ENCODE results near the gene SLC30A9. TPM values are rescaled to one million over a fixed set of nuclear protein-coding genes. Genes with fewer than 3 reads are reported as not detected.

Gene SLC30A9
- polyA plus RNA-seq, 2 of the 4 experiments (the other 2 are of a cell fraction) = 28.7 to 57.6 TPM

DNA sequence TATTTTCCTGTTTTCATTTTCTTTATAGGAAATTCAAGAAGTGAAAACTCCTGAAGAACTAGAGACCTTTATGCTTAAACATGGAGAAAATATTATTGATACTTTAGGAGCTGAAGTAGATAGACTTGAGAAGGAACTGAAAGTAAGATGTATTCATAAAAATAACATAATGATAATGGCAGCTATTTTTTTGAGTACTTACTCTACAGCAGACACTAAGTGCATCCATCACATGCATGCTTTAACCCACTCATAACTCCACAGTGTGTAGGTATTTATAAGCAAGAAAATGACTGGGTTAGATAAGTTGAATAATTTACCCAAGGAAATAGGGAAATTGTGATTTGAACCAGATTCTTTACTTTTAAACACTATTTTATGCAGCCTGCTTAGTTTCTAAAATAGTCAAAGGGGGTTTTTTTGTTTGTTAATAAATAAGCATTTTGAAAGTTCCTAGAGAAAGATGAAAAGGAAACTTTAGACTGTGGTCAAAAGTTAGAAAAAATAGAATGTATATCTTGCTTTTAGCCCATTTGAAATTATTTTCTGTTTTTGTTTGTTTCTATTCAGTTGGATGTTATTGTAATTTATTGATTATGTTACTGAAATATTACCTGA lies 88.0 kb downstream of the SLC30A9 start:
- CTCF ChIA-PET = no interaction called here
- no peak for FAIRE-seq

DNA sequence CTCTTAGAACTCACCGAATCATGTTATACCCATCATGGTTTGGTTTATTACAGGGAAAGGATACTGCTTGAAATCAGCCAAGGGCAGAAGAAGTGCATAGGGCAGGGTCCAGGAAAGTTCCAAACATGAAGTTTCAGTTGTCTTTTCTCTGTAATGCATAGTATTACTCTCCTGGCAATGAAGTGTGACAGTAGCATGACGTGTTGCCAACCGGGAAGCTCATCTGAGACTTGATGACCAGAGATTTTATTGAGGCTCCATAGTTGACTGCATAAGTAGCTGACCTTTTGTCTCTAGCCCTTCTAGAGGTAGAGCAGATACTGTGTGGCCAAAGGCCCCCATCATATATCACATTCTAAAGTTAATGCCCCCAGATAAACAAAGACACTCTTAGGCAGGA lies 90.0 kb downstream of the SLC30A9 start:
- 98% methylated on average over 3 of the region's 3 CpGs for WGBS (ENCODE audit: missing lambda C conversion rate)
- no peak for ATAC-seq
- peaks cover 4% of the 10 kb centered on the region; the same call in 1 of the 3 replicates for H3K4me1 ChIP-seq

More for the DNA sequence above, 88.0 kb downstream of the SLC30A9 start:
- Histone ChIP-seq H3K4me2 (no peak overlapping the region), H3K4me1 (no peaks in the 10 kb centered on the region; the same call in 2 of the 3 replicates), H3K4me3 (no peak overlapping the region), H3K27ac (no peak overlapping the region), H3K9me3 (no peaks in the 10 kb centered on the region)
- POLR2A ChIA-PET = no interaction called here
- DNase-seq (ENCODE audit: low read depth in 1 of 2, low spot score in 1 of 2) (no peak), ATAC-seq (no peak)
- TF ChIP-seq CHD2 (IDR thresholded peaks at IDR 0.05; ENCODE audit: low read length, partially characterized antibody) = no peak

DNA sequence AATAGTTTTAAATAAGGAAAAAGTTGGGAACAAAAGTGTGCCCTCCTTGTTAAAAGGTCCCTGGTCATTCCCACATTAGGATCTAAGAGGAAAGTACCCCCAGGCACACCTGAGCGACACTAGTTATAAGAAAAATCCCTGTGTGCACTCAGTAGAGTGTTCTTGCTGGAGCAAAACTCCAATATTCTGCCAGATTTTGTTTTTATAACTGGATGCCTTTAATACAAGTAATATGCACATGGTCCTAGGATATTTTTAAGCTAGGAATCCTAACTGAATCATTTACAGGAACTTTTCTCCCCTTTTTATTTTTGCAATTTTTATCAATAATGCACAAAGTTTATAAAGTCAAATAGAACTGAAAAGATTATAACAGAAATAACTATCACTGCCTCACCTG lies 93.5 kb downstream of the SLC30A9 start:
- H3K27ac ChIP-seq = no peak overlapping the region
- ChIA-PET CTCF (no interaction called here), POLR2A (no interaction called here)
- DNase-seq (ENCODE audit: low read depth in 1 of 2, low spot score in 1 of 2) (no peak), FAIRE-seq (no peak), ATAC-seq (no peak)
- no peaks in the 10 kb centered on the region for H3K9me3 ChIP-seq
- TF ChIP-seq, protein P1, sequence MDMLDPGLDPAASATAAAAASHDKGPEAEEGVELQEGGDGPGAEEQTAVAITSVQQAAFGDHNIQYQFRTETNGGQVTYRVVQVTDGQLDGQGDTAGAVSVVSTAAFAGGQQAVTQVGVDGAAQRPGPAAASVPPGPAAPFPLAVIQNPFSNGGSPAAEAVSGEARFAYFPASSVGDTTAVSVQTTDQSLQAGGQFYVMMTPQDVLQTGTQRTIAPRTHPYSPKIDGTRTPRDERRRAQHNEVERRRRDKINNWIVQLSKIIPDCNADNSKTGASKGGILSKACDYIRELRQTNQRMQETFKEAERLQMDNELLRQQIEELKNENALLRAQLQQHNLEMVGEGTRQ (IDR thresholded peaks at IDR 0.05) = no peak
- TF ChIP-seq PHF8 (IDR thresholded peaks at IDR 0.05; ENCODE audit: borderline replicate concordance, low read depth) (no peak), FOSL2 (IDR thresholded peaks at IDR 0.05) (no peak), FOSL2 (CRISPR knock-in tag; IDR thresholded peaks at IDR 0.05) (no peak), EHMT2 (IDR thresholded peaks at IDR 0.05; ENCODE audit: low read depth) (no peak), CBX2 (IDR thresholded peaks at IDR 0.05; ENCODE audit: borderline replicate concordance, low read depth) (no peak), ZC3H11A (IDR thresholded peaks at IDR 0.05) (no peak), KDM1A (IDR thresholded peaks at IDR 0.05; ENCODE audit: low read depth) (no peak), BHLHE40 (IDR thresholded peaks at IDR 0.05; ENCODE audit: low read depth, low read length) (no peak), RNF2 (IDR thresholded peaks at IDR 0.05; ENCODE audit: borderline replicate concordance, low read depth) (no peak), RFX5 (IDR thresholded peaks at IDR 0.05) (no peak), HOXA7 (CRISPR knock-in tag; IDR thresholded peaks at IDR 0.05) (no peak), ZFP36 (IDR thresholded peaks at IDR 0.05; ENCODE audit: borderline replicate concordance, partially characterized antibody) (no peak), MAFK (IDR thresholded peaks at IDR 0.05; ENCODE audit: partially characterized antibody) (no peak), CHD4 (IDR thresholded peaks at IDR 0.05; ENCODE audit: borderline replicate concordance) (no peak), JUN (IDR thresholded peaks at IDR 0.05) (no peak), FOSB (CRISPR knock-in tag; IDR thresholded peaks at IDR 0.05) (no peak), HOXB13 (CRISPR knock-in tag; IDR thresholded peaks at IDR 0.05; ENCODE audit: low read depth) (no peak), MYC (IDR thresholded peaks at IDR 0.05; ENCODE audit: borderline replicate concordance, low read length) (no peak)
- TF ChIP-seq, protein P2, sequence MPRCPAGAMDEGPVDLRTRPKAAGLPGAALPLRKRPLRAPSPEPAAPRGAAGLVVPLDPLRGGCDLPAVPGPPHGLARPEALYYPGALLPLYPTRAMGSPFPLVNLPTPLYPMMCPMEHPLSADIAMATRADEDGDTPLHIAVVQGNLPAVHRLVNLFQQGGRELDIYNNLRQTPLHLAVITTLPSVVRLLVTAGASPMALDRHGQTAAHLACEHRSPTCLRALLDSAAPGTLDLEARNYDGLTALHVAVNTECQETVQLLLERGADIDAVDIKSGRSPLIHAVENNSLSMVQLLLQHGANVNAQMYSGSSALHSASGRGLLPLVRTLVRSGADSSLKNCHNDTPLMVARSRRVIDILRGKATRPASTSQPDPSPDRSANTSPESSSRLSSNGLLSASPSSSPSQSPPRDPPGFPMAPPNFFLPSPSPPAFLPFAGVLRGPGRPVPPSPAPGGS (IDR thresholded peaks at IDR 0.05) = no peak
- H3K4me1 ChIP-seq = peaks cover 4% of the 10 kb centered on the region; the same call in 1 of the 3 replicates
- no peak overlapping the region for H3K4me3 ChIP-seq
- no peak overlapping the region for H3K4me2 ChIP-seq
- 64% methylated on average over 1 of the region's 1 CpG for WGBS (ENCODE audit: missing lambda C conversion rate)

More for the DNA sequence above, 90.0 kb downstream of the SLC30A9 start:
- TF ChIP-seq FOSL2 (IDR thresholded peaks at IDR 0.05) (no peak), FOSL2 (CRISPR knock-in tag; IDR thresholded peaks at IDR 0.05) (no peak), CBX2 (IDR thresholded peaks at IDR 0.05; ENCODE audit: borderline replicate concordance, low read depth) (no peak), RARB (CRISPR knock-in tag; IDR thresholded peaks at IDR 0.05) (no peak), JUNB (IDR thresholded peaks at IDR 0.05) (no peak), FOXS1 (CRISPR knock-in tag; IDR thresholded peaks at IDR 0.05) (no peak), CHD4 (IDR thresholded peaks at IDR 0.05; ENCODE audit: borderline replicate concordance) (no peak), ESRRA (IDR thresholded peaks at IDR 0.05; ENCODE audit: borderline replicate concordance, low read length) (no peak), MAZ (IDR thresholded peaks at IDR 0.05; ENCODE audit: borderline replicate concordance, low read depth, low read length) (no peak)
- TF ChIP-seq, protein P3, sequence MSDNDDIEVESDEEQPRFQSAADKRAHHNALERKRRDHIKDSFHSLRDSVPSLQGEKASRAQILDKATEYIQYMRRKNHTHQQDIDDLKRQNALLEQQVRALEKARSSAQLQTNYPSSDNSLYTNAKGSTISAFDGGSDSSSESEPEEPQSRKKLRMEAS (IDR thresholded peaks at IDR 0.05) = no peak
- TF ChIP-seq, protein P4, sequence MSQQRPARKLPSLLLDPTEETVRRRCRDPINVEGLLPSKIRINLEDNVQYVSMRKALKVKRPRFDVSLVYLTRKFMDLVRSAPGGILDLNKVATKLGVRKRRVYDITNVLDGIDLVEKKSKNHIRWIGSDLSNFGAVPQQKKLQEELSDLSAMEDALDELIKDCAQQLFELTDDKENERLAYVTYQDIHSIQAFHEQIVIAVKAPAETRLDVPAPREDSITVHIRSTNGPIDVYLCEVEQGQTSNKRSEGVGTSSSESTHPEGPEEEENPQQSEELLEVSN (IDR thresholded peaks at IDR 0.05; ENCODE audit: borderline replicate concordance, low read depth) = no peak
- TF ChIP-seq, protein P5, sequence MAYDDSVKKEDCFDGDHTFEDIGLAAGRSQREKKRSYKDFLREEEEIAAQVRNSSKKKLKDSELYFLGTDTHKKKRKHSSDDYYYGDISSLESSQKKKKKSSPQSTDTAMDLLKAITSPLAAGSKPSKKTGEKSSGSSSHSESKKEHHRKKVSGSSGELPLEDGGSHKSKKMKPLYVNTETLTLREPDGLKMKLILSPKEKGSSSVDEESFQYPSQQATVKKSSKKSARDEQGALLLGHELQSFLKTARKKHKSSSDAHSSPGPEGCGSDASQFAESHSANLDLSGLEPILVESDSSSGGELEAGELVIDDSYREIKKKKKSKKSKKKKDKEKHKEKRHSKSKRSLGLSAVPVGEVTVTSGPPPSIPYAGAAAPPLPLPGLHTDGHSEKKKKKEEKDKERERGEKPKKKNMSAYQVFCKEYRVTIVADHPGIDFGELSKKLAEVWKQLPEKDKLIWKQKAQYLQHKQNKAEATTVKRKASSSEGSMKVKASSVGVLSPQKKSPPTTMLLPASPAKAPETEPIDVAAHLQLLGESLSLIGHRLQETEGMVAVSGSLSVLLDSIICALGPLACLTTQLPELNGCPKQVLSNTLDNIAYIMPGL (CRISPR knock-in tag; IDR thresholded peaks at IDR 0.05; ENCODE audit: borderline replicate concordance) = no peak
- Histone ChIP-seq H3K4me3 (no peak overlapping the region), H3K27ac (no peak overlapping the region), H3K4me2 (no peak overlapping the region), H3K9me3 (no peaks in the 10 kb centered on the region)
- POLR2A ChIA-PET = no interaction called here
- no peak for FAIRE-seq
- DNase-seq (ENCODE audit: low read depth in 1 of 2, low spot score in 1 of 2) = no peak
- CTCF ChIA-PET = no interaction called here
